ENCODE data around the gene B4GALT1.

B4GALT1 gene

GRCh38 chr9:33151007-33151557 lies 16.1 kb downstream of the B4GALT1 start:
- peak; percentile 97 for DNase-seq (ENCODE audit: low read depth)
- no peak for TF ChIP-seq CTCF (conservative IDR thresholded peaks at IDR 0.05; ENCODE audit: control insufficient read depth, insufficient read depth, low read depth, low read length)
- no peak overlapping the region for H3K4me3 ChIP-seq (ENCODE audit: control insufficient read depth, low read depth, low read length)

DNA sequence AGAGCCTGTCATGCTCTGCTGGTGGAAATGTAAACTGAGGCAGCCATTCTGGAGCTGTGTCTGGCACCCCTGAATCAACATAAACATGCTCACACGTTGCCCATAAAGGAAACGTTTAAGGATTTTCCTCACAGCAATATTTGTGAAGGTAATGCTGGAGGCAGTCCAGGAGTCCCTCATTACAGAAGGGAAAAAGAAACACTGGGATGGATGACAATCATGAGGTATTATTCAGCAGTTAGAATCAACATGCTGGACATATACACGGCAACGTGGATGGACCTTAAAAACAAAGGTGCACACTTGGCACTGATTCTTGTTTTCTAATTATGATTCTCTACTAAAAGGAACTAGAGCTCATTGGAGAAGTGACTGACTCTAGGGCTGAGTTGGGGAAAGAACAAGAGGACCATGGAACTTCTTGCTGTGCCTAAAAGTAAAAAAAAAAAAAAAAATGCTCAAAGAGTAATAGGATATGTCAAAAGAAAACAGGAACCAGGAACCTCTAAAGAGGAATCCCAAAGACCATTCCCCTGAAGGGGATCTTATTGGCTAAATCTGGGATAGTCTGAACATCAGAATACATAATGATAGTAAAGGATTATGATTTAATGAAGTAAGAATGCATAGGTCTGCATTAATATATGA lies 18.6 kb downstream of the B4GALT1 start:
- no peak for TF ChIP-seq CTCF (conservative IDR thresholded peaks at IDR 0.05; ENCODE audit: control insufficient read depth, insufficient read depth, low read depth, low read length)
- no peak overlapping the region for H3K4me3 ChIP-seq (ENCODE audit: control insufficient read depth, low read depth, low read length)
- DNase-seq (ENCODE audit: low read depth): no peak

GRCh38 chr9:33147416-33148169 lies 19.5 kb downstream of the B4GALT1 start:
- H3K4me3 ChIP-seq (ENCODE audit: control insufficient read depth, low read depth, low read length): no peak overlapping the region
- no peak for DNase-seq (ENCODE audit: low read depth)
- TF ChIP-seq CTCF (conservative IDR thresholded peaks at IDR 0.05; ENCODE audit: control insufficient read depth, insufficient read depth, low read depth, low read length): no peak

DNA sequence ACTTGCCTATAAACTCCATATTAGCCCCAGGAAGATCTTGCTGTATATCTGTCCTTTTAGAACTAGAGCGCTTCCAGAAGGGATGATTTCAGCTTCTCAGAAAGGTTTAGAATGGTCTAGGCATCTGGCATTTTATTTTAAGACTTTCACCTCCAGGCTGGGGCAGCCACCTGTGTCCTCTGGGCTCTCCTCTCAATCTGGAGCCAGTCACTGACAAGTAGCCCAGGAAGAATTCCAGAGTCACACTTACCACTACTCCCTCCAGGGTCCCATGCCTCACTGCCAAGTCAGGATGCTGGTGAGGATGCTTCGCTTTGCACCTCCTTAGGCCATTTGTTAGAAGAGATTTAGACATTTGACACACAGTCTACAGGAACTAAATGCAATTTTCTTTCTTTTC lies 20.8 kb downstream of the B4GALT1 start:
- no peak for DNase-seq (ENCODE audit: low read depth)
- no peak for TF ChIP-seq CTCF (conservative IDR thresholded peaks at IDR 0.05; ENCODE audit: control insufficient read depth, insufficient read depth, low read depth, low read length)
- H3K4me3 ChIP-seq (ENCODE audit: control insufficient read depth, low read depth, low read length): no peak overlapping the region

- no peak for TF ChIP-seq CTCF (conservative IDR thresholded peaks at IDR 0.05; ENCODE audit: control insufficient read depth, insufficient read depth, low read depth, low read length)
- DNase-seq (ENCODE audit: low read depth): no peak
- H3K4me3 ChIP-seq (ENCODE audit: control insufficient read depth, low read depth, low read length): no peak overlapping the region
Observed at GRCh38 chr9:33144551-33144950, 22.6 kb downstream of the B4GALT1 start.

DNA sequence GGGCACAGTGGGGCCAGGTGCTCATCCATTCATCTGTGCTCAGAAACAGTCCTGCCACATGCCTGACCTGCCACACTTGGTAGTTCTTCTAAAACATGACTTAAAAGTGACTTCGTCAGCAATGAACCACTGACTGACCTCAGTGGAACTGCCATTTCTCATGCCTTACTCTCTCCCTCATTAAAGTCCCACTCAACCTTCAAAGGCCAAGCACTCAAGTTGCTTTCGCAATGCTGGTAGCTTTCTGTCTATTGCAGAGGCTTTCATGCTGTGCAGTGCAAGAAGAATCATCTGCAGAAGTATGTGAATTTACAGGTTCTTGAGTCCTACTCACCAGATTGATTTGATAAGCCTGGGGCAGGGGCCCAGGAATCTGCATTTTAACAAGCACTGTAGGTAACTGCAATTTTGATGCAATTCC lies 23.9 kb downstream of the B4GALT1 start:
- DNase-seq (ENCODE audit: low read depth): peak; percentile 82
- TF ChIP-seq CTCF (conservative IDR thresholded peaks at IDR 0.05; ENCODE audit: control insufficient read depth, insufficient read depth, low read depth, low read length): no peak
- H3K4me3 ChIP-seq (ENCODE audit: control insufficient read depth, low read depth, low read length): no peak overlapping the region
